ENCODE measurements around the gene RAI1. TPM values are rescaled to one million over a fixed set of nuclear protein-coding genes. Genes with fewer than 3 reads are reported as not detected.
A peak's percentile ranks its signal among the peaks of the same experiment; 100 is the strongest.

RAI1 gene
- total and polyA plus RNA-seq, 10 of the 15 experiments (the other 5 are each of a cell fraction or from before 2014, with no cell fraction given) = 0.66 to 37.7 (median 6.0) TPM

DNA sequence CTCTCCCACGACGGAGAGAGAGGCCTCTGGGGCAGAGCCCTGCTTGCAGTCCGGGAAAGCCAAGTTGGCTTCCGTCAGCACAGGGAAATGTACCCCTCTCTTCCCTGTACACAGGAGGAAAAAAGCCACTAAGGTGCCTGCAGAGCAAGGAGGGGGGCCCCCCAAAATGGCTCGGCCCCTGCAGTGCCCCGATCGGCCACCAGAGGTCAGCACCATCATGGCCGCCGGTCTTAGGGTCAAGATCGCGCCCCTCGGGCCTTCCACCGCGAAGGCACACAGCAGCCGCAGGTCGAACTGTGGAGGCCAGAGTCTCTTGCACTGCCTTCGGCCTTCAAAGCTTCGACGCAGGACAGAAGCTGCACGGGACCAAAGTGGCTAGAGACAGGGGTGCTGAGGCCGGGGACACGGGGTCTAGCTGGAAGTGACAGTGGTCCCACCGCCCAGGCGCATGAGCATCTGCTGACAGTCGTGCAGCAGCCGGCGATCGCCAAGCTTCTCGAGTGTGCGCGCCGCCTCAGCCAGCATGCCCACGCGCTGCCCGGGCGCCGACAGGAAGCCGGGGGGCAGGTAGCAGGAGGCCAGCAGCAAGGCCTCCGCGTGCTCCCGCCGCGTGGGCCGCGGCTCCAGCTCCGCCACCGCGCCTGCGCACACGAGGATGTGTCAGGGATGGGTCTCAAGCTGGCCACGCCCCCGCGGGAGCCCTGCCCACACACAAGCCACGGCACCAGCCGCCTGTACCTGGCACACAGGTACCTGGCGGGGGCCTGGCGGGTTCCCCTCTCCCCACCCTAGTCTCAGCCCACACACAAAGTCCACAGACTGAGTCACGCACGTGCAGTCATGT lies 131.2 kb downstream of the RAI1 start:
- FAIRE-seq (peak; percentile 66), DNase-seq (ENCODE audit: low read depth, low spot score) (no peak), ATAC-seq (peak; percentile 77)
- Histone ChIP-seq H3K9me3 (replicated peaks; ENCODE audit: control insufficient read depth, insufficient read depth, low read length) (no peaks in the 10 kb centered on the region), H3K36me3 (ENCODE audit: control insufficient read depth in 2 of 2, insufficient read depth in 2 of 2, low read length in 1 of 2) (peaks cover 2 to 26% of the 10 kb centered on the region in 2 experiments; a peak in 3 of 4 replicates), H3K4me2 (ENCODE audit: control insufficient read depth, insufficient read depth) (no peak overlapping the region), H2AFZ (ENCODE audit: control insufficient read depth, low read depth, low read length) (no peak overlapping the region), H3K9ac (ENCODE audit: control insufficient read depth, insufficient read depth, low read length) (no peak overlapping the region), H3K79me2 (ENCODE audit: control insufficient read depth, insufficient read depth, low read length) (no peaks in the 10 kb centered on the region), H3K27ac (ENCODE audit: control insufficient read depth, insufficient read depth) (no peak overlapping the region), H3K27me3 (replicated peaks in 1 of 2; ENCODE audit: control insufficient read depth in 2 of 2, insufficient read depth in 2 of 2, low read length in 1 of 2) (no peaks in the 10 kb centered on the region), H4K20me1 (ENCODE audit: control insufficient read depth, insufficient read depth) (0 out of 2 replicates have a peak, but pooled peaks cover 3% of the 10 kb centered on the region), H3K4me3 (no peak overlapping the region), H3K4me1 (ENCODE audit: control insufficient read depth, insufficient read depth, low read length) (peaks cover 8% of the 10 kb centered on the region)
- TSS peak; percentile 41 for BruUV-seq (replicated peaks)
- in situ Hi-C loops (cut with MboI) (loop anchor here (5.0 kb wide), 2 partner anchors 50 to 110 kb away; no protein-coding TSS in a partner anchor), intact Hi-C loops (cut with micrococcal nuclease; ENCODE audit: unreplicated experiment) (loop anchor here (1.0 kb wide), 3 partner anchors 48 to 131 kb away; partner anchors contain the start of gene RAI1)
- CTCF ChIA-PET = interaction anchor here (0.8 to 5.3 kb wide), 16 partner anchors 8 to 222 kb away, joined by 3 to 86 read pairs (median 4); partner anchors contain the start of genes RAI1 and SREBF1
- RAD21 ChIA-PET (ENCODE audit: unreplicated experiment) = interaction anchor here (0.9 to 2.2 kb wide), 10 partner anchors 10 to 217 kb away, joined by 3 to 10 read pairs (median 4); no protein-coding TSS in a partner anchor
- SMC1A ChIA-PET (ENCODE audit: uncharacterized antibody, unreplicated experiment) = interaction anchor here (0.6 to 3.7 kb wide), 9 partner anchors 8 to 133 kb away, joined by 3 to 17 read pairs (median 7); no protein-coding TSS in a partner anchor
- POLR2A ChIA-PET = interaction anchor here (1.3 kb wide), 1 partner anchor 21 kb away, joined by 5 read pairs; no protein-coding TSS in a partner anchor
- WGBS (ENCODE audit: insufficient coverage, insufficient replicate concordance, low lambda C conversion rate, missing lambda C conversion rate) = 63% methylated on average over 51 of the region's 59 CpGs
- TF ChIP-seq NR2C1 (IDR thresholded peaks at IDR 0.05) = no peak
- no peak for TF ChIP-seq TBL1XR1 (IDR thresholded peaks at IDR 0.05; ENCODE audit: low read depth, low read length)
- TF ChIP-seq LARP7 (IDR thresholded peaks at IDR 0.05) = peak; percentile 23; the same call in 1 of the 2 replicates
- TF ChIP-seq MEF2B (IDR thresholded peaks at IDR 0.05; ENCODE audit: partially characterized antibody, poor library complexity, severe bottlenecking) = no peak
- peak; percentile 74 for TF ChIP-seq RAD21 (IDR thresholded peaks at IDR 0.05; ENCODE audit: insufficient read depth, low read depth, low read length)
- TF ChIP-seq CHD4 (IDR thresholded peaks at IDR 0.05) = no peak
- TF ChIP-seq, protein P1, sequence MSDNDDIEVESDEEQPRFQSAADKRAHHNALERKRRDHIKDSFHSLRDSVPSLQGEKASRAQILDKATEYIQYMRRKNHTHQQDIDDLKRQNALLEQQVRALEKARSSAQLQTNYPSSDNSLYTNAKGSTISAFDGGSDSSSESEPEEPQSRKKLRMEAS (IDR thresholded peaks at IDR 0.05; ENCODE audit: low read depth, low read length) = 0 out of 2 replicates have a peak, but pooled peaks have one; percentile 29
- peak; percentile 69; the same call in 1 of the 2 replicates for TF ChIP-seq RB1 (IDR thresholded peaks at IDR 0.05; ENCODE audit: borderline replicate concordance)
- TF ChIP-seq NR2C2 (IDR thresholded peaks at IDR 0.05; ENCODE audit: borderline replicate concordance, control insufficient read depth, insufficient read length, low read depth) = no peak
- TF ChIP-seq MEF2A (IDR thresholded peaks at IDR 0.05; ENCODE audit: insufficient read depth, low read depth, low read length) = no peak
- TF ChIP-seq SMC3 (IDR thresholded peaks at IDR 0.05; ENCODE audit: borderline replicate concordance, low read length) = peak; percentile 95
- TF ChIP-seq, protein P2, sequence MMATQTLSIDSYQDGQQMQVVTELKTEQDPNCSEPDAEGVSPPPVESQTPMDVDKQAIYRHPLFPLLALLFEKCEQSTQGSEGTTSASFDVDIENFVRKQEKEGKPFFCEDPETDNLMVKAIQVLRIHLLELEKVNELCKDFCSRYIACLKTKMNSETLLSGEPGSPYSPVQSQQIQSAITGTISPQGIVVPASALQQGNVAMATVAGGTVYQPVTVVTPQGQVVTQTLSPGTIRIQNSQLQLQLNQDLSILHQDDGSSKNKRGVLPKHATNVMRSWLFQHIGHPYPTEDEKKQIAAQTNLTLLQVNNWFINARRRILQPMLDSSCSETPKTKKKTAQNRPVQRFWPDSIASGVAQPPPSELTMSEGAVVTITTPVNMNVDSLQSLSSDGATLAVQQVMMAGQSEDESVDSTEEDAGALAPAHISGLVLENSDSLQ (IDR thresholded peaks at IDR 0.05) = no peak
- TF ChIP-seq, protein P3, sequence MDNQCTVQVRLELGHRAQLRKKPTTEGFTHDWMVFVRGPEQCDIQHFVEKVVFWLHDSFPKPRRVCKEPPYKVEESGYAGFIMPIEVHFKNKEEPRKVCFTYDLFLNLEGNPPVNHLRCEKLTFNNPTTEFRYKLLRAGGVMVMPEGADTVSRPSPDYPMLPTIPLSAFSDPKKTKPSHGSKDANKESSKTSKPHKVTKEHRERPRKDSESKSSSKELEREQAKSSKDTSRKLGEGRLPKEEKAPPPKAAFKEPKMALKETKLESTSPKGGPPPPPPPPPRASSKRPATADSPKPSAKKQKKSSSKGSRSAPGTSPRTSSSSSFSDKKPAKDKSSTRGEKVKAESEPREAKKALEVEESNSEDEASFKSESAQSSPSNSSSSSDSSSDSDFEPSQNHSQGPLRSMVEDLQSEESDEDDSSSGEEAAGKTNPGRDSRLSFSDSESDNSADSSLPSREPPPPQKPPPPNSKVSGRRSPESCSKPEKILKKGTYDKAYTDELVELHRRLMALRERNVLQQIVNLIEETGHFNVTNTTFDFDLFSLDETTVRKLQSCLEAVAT (IDR thresholded peaks at IDR 0.05) = 0 out of 2 replicates have a peak, but pooled peaks have one; percentile 17
- no peak for TF ChIP-seq TCF7 (IDR thresholded peaks at IDR 0.05; ENCODE audit: borderline replicate concordance)
- TF ChIP-seq, protein P4, sequence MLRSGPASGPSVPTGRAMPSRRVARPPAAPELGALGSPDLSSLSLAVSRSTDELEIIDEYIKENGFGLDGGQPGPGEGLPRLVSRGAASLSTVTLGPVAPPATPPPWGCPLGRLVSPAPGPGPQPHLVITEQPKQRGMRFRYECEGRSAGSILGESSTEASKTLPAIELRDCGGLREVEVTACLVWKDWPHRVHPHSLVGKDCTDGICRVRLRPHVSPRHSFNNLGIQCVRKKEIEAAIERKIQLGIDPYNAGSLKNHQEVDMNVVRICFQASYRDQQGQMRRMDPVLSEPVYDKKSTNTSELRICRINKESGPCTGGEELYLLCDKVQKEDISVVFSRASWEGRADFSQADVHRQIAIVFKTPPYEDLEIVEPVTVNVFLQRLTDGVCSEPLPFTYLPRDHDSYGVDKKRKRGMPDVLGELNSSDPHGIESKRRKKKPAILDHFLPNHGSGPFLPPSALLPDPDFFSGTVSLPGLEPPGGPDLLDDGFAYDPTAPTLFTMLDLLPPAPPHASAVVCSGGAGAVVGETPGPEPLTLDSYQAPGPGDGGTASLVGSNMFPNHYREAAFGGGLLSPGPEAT (IDR thresholded peaks at IDR 0.05; ENCODE audit: low read depth) = no peak
- no peak for TF ChIP-seq STAT1 (conservative IDR thresholded peaks at IDR 0.05)
- no peak for TF ChIP-seq ZNF217 (IDR thresholded peaks at IDR 0.05)
- TF ChIP-seq NR2F1 (conservative IDR thresholded peaks at IDR 0.05) = peak; percentile 93
- no peak for TF ChIP-seq PML (IDR thresholded peaks at IDR 0.05; ENCODE audit: low read length)
- no peak for TF ChIP-seq CHD1 (IDR thresholded peaks at IDR 0.05; ENCODE audit: low read depth, low read length)
